Measurements from ENCODE around the gene WDR83.

- TF ChIP-seq CTCF (IDR thresholded peaks at IDR 0.05), result peak in 2 of 6 experiments; percentile 30 to 32
- TF ChIP-seq POLR2A (IDR thresholded peaks at IDR 0.05), result no peak
Measured at GRCh38 chr19:12672744-12673143, 6.1 kb downstream of the WDR83 start.

All from adrenal gland (tissue), 5 donors.